DND-41 (cell line): ENCODE data around the gene OR52A5.
"Not testable (repeated sequence)": the region's sequence is repeated elsewhere in the genome, so short reads cannot be mapped to it uniquely, and the experiment has no call there.

Source experiments
- ATAC-seq: fragments of 200-7000 bp; cut with Tn5 transposase; 3 replicates; pipeline ENCODE4 v1.9.1; 2021; ENCODE audit warnings: low read depth; ENCODE audit not compliant: insufficient read depth
- DNase-seq: peaks from one replicate; pipeline ENCODE4 v3.0.0-alpha.2; 2020
- H2AFZ ChIP-seq: 2 replicates; pipeline ENCODE4 v1.6.0; 2012; ENCODE audit warnings: low read depth, low read length
- H3K27ac ChIP-seq: 2 replicates; pipeline ENCODE4 v1.5.1; 2012; ENCODE audit warnings: low read length, inconsistent platforms
- H3K27me3 ChIP-seq: fragments of 200-600 bp; sonication (generic); 2 replicates; pipeline ENCODE4 v1.6.0; 2012; ENCODE audit warnings: low read length, mild to moderate bottlenecking, inconsistent platforms; ENCODE audit not compliant: insufficient read depth, poor library complexity
- H3K36me3 ChIP-seq: 2 replicates; pipeline ENCODE4 v1.5.1; 2012; ENCODE audit warnings: low read length, inconsistent platforms; ENCODE audit not compliant: insufficient read depth
- H3K4me1 ChIP-seq: 2 replicates; pipeline ENCODE4 v1.5.1; 2012; ENCODE audit warnings: mild to moderate bottlenecking, low read length; ENCODE audit not compliant: insufficient read depth
- H3K4me2 ChIP-seq: 2 replicates; pipeline ENCODE4 v1.6.0; 2012; ENCODE audit warnings: mild to moderate bottlenecking, moderate library complexity, low read length, inconsistent platforms; ENCODE audit not compliant: insufficient read depth
- H3K4me3 ChIP-seq, 2 experiments: fragments of 200-600 bp in 1 of 2; shearing (Covaris generic) in 1 of 2; 2 replicates each; pipeline ENCODE4 v1.5.1; 2012 to 2016; ENCODE audit warnings: inconsistent platforms in 2 of 2, low read length in 2 of 2, mild to moderate bottlenecking in 2 of 2, low read depth in 1 of 2, moderate library complexity in 1 of 2
- H3K79me2 ChIP-seq: 2 replicates; pipeline ENCODE4 v1.6.0; 2012; ENCODE audit warnings: low read length, inconsistent platforms; ENCODE audit not compliant: insufficient read depth
- H3K9ac ChIP-seq: 2 replicates; pipeline ENCODE4 v1.6.0; 2012; ENCODE audit warnings: low read depth, mild to moderate bottlenecking, inconsistent platforms, low read length, moderate library complexity
- H3K9me3 ChIP-seq: 2 replicates; pipeline ENCODE4 v1.5.1; 2012; ENCODE audit warnings: low read length, moderate library complexity, mild to moderate bottlenecking, inconsistent platforms; ENCODE audit not compliant: insufficient read depth, severe bottlenecking
- H4K20me1 ChIP-seq: 2 replicates; pipeline ENCODE4 v1.6.0; 2012; ENCODE audit warnings: low read length; ENCODE audit not compliant: insufficient read depth
- CTCF ChIP-seq: IDR thresholded peaks from 2 replicates; pipeline ENCODE4 v1.5.1; 2012; ENCODE audit warnings: borderline replicate concordance, low read length, moderate library complexity, mild to moderate bottlenecking; ENCODE audit not compliant: poor library complexity, severe bottlenecking; ENCODE audit errors: extremely low read depth
- EZH2 ChIP-seq: IDR thresholded peaks from 3 replicates; pipeline ENCODE4 v1.6.1; 2012; ENCODE audit warnings: borderline replicate concordance, low read depth, mild to moderate bottlenecking, moderate library complexity, low read length, inconsistent platforms; ENCODE audit not compliant: severe bottlenecking

OR52A5 gene

DNA sequence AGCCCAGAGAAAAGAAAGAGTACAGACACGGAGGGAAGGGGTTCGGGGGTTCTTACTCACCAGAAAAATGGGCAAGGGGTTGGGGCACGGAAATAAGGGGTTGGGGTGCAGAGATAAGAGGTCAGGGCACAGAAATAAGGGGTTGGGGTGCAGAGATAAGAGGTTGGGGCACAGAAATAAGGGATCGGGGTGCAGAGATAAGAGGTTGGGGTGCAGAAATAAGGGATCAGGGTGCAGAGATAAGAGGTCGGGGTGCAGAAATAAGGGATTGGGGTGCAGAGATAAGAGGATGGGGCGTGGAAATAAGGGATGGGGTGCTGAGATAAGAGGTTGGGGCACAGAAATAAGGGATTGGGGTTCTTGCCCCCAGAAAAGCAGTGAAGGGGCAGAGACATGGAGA lies 26.7 kb upstream of the OR52A5 start:
- H3K4me2 ChIP-seq, H3K4me3 ChIP-seq, H3K36me3 ChIP-seq, H2AFZ ChIP-seq, H3K79me2 ChIP-seq, H3K27me3 ChIP-seq, ATAC-seq, DNase-seq, H3K9ac ChIP-seq, H3K4me1 ChIP-seq, H3K27ac ChIP-seq, H4K20me1 ChIP-seq, H3K9me3 ChIP-seq: not testable (repeated sequence)

DNA sequence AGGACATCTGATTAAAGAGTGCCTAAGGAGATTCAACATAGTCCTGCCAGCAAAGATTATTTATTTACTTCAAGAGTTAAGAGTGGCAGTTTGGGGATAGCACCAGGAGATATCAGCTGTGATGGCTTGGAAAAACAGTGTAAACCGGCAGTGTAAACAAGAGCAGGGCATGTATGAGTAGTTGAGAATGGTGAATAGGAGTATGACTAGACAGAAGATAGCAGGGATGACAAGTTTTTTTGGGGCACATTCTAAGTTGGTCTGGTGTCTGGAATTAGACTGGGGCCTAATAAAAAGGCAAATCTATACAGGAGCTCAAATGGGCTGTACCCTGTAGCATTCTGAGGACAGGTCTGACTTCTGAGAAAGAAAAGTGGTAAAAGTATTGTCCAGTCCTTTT lies 22.9 kb upstream of the OR52A5 start:
- H3K4me1 ChIP-seq, H3K27ac ChIP-seq, H3K27me3 ChIP-seq, H3K79me2 ChIP-seq, H3K4me3 ChIP-seq, H4K20me1 ChIP-seq, H3K9ac ChIP-seq, H3K36me3 ChIP-seq, H3K9me3 ChIP-seq, H2AFZ ChIP-seq, H3K4me2 ChIP-seq, DNase-seq, ATAC-seq: not testable (repeated sequence)

DNA sequence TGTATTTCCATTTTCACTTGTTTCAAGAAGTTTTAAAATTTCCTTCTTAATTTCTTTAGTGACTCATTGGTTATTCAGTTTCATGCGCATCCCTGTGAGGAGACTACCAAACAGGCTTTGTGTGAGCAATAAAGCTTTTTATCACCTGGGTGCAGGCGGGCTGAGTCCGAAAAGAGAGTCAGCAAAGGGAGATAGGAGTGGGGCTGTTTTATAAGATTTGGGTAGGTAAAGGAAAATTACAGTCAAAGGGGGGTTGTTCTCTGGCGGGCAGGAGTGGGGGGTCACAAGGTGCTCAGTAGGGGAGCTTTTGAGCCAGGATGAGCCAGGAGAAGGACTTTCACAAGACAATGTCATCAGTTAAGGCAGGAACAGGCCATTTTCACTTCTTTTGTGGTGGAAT lies 22.1 kb upstream of the OR52A5 start:
- H3K36me3 ChIP-seq, H3K4me2 ChIP-seq, DNase-seq, H4K20me1 ChIP-seq, H2AFZ ChIP-seq, H3K27ac ChIP-seq, H3K4me1 ChIP-seq, H3K79me2 ChIP-seq, H3K9me3 ChIP-seq, H3K27me3 ChIP-seq, H3K9ac ChIP-seq, ATAC-seq, H3K4me3 ChIP-seq: not testable (repeated sequence)

DNA sequence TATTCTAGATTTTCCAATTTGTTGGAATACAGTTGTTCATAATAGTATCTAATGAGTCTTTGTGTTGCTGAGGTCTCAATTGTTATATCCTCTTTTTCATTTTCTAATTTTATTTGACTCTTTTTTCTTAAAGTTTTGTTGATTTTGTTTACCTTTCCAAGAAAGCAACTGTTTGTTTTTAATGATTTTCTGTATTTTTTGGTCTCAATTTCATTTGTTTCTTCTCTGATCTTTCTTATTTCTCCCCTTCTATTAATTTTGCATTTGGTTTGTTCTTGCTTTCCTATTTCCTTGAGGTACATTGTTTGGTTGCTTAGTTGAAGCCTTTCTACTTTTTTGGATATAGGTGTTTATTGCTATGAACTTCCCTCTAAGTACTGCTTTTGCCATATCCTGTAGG lies 21.6 kb upstream of the OR52A5 start:
- Histone ChIP-seq H3K4me2 (no peak overlapping the region), H2AFZ (no peak overlapping the region), H3K4me3 (no peak overlapping the region), H3K27me3 (no peaks in the 10 kb centered on the region), H3K9ac (no peak overlapping the region), H4K20me1 (no peaks in the 10 kb centered on the region), H3K4me1 (no peaks in the 10 kb centered on the region), H3K27ac (no peak overlapping the region), H3K79me2 (no peaks in the 10 kb centered on the region), H3K9me3 (no peaks in the 10 kb centered on the region), H3K36me3 (no peaks in the 10 kb centered on the region)
- no peak for TF ChIP-seq EZH2
- no peak for TF ChIP-seq CTCF
- DNase-seq (no peak), ATAC-seq (no peak)

DNA sequence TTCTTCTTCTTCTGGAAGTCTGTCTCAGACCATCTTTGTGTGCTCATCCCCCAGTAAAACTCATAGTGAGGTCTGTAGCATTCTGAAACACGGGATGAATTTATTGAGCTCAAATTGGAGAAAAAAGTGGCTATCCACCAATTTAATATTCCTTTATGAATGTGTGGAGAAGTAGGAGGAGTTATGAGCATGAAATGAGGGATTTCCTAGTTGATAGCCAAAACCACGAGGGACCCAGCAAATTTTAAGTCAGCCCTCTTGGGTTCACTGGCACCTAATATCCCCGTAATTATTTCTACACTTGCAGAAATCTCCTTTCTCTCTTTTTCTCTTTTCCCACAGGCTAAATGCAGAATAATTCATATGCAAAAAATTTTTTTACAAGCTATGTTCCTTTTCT lies 16.5 kb upstream of the OR52A5 start, which contains the start of gene OR52A1:
Gene OR52A1, minus strand, starts transcription at position 101 of the 400 bp plus-strand sequence. CDS start 2,388 bp downstream, outside the sequence.
- Histone ChIP-seq H3K9ac (no peak within 1 kb of the TSS), H3K36me3 (no peaks in the 10 kb centered on the region), H3K9me3 (no peaks in the 10 kb centered on the region), H4K20me1 (no peaks in the 10 kb centered on the region), H3K27ac (no peak within 1 kb of the TSS), H2AFZ (no peak within 1 kb of the TSS), H3K4me1 (no peaks in the 10 kb centered on the region), H3K79me2 (no peaks in the 10 kb centered on the region), H3K27me3 (peaks cover 8% of the 10 kb centered on the region), H3K4me3 (no peak within 1 kb of the TSS), H3K4me2 (no peak within 1 kb of the TSS)
- no peak for DNase-seq
- TF ChIP-seq CTCF (no peak), EZH2 (no peak)
- ATAC-seq = no peak
